Measurements from ENCODE around the gene CLEC10A.

- no peak for TF ChIP-seq POLR2A (IDR thresholded peaks at IDR 0.05)
- TF ChIP-seq CTCF (IDR thresholded peaks at IDR 0.05): peak in 1 of 4 experiments; percentile 14
Observed at GRCh38 chr17:7046127-7046724, 33.8 kb downstream of the CLEC10A start.
